Ishikawa (cell line): Measurements from ENCODE around the gene GALNT11.

Experiments used
- CEBPB ChIP-seq: IDR thresholded peaks from 2 replicates; pipeline ENCODE4 v1.6.1; 2012
- CREB1 ChIP-seq: IDR thresholded peaks from 2 replicates; pipeline ENCODE4 v1.6.1; 2012; ENCODE audit warnings: low read depth
- EGR1 ChIP-seq: IDR thresholded peaks from 2 replicates; pipeline ENCODE4 v1.6.1; 2012
- EP300 ChIP-seq: IDR thresholded peaks from 2 replicates; pipeline ENCODE4 v1.6.1; 2012; ENCODE audit warnings: borderline replicate concordance
- FOXM1 ChIP-seq: IDR thresholded peaks from 2 replicates; pipeline ENCODE4 v1.6.1; 2012; ENCODE audit warnings: low read depth, borderline replicate concordance
- MAX ChIP-seq: IDR thresholded peaks from 2 replicates; pipeline ENCODE4 v1.6.1; 2012
- NFIC ChIP-seq: IDR thresholded peaks from 2 replicates; pipeline ENCODE4 v1.6.1; 2012
- RAD21 ChIP-seq: IDR thresholded peaks from 2 replicates; pipeline ENCODE4 v1.6.1; 2012; ENCODE audit warnings: low read depth
- REST ChIP-seq: IDR thresholded peaks from 2 replicates; pipeline ENCODE4 v1.6.1; 2012; ENCODE audit warnings: low read depth, mild to moderate bottlenecking
- TAF1 ChIP-seq: IDR thresholded peaks from 2 replicates; pipeline ENCODE4 v1.6.1; 2012; ENCODE audit warnings: low read depth, mild to moderate bottlenecking
- TCF12 ChIP-seq: IDR thresholded peaks from 2 replicates; pipeline ENCODE4 v1.6.1; 2012; ENCODE audit warnings: low read depth
- TEAD4 ChIP-seq: IDR thresholded peaks from 2 replicates; pipeline ENCODE4 v1.6.1; 2012
- YY1 ChIP-seq: IDR thresholded peaks from 2 replicates; pipeline ENCODE4 v1.6.1; 2012; ENCODE audit warnings: low read depth
- ZBTB7A ChIP-seq: IDR thresholded peaks from 2 replicates; pipeline ENCODE4 v1.6.1; 2012; ENCODE audit warnings: low read depth
- TF ChIP-seq, protein P1 (sequence below): IDR thresholded peaks from 2 replicates; pipeline ENCODE4 v1.6.1; 2012

The GALNT11 gene

GRCh38 chr7:152121432-152121831 is 96.0 kb downstream of the GALNT11 start:
- TF ChIP-seq FOXM1 (no peak), MAX (no peak), TEAD4 (no peak)
- TF ChIP-seq, protein P1, sequence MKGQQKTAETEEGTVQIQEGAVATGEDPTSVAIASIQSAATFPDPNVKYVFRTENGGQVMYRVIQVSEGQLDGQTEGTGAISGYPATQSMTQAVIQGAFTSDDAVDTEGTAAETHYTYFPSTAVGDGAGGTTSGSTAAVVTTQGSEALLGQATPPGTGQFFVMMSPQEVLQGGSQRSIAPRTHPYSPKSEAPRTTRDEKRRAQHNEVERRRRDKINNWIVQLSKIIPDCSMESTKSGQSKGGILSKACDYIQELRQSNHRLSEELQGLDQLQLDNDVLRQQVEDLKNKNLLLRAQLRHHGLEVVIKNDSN, result no peak

DNA sequence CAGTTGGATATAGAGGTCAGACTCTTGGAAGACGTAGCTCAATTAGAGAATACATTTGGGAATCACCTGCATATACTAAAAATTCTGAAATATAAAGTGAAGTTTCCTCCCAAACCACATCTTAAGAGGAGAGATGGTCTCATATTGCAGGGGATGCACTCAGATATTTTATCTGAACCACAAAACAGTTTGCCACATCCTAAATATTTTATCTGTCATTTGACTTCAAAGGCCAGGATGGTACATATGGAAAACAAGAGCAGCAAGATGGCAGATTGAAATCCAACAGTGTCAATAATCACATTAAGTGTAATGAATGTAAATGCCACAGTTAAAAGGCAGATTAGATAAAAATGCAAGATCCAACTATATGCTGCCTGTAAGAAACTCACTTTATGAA is 97.1 kb downstream of the GALNT11 start:
- TF ChIP-seq MAX, result no peak
- no peak for TF ChIP-seq ZBTB7A
- TF ChIP-seq EGR1, result no peak
- TF ChIP-seq REST, result no peak
- TF ChIP-seq TAF1, result no peak
- no peak for TF ChIP-seq NFIC
- TF ChIP-seq TCF12, result no peak
- TF ChIP-seq, protein P1, result no peak
- no peak for TF ChIP-seq RAD21
- no peak for TF ChIP-seq YY1
- TF ChIP-seq TEAD4, result no peak
- no peak for TF ChIP-seq EP300
- no peak for TF ChIP-seq CREB1
- TF ChIP-seq FOXM1, result no peak
- TF ChIP-seq CEBPB, result no peak

DNA sequence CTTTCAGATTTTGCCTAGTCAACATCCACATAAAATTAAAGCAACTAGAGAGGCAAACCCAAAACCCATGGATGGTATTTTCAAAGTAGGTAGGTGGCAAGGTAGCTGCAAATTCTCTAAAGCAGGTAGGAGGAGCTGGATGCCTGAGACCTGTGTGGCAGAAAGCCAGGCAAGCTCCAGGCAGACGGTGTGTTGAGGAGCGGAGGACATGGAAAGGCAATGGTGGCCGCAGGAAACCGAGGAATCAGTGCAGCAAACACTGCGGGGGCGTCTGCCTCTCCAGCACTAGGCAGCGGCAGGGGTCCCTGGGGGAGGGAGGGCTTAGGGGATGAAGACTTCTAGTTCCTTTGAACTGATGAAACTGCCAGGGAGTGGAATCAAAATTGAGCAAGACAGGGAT is 101.3 kb downstream of the GALNT11 start:
- TF ChIP-seq TAF1 (no peak), CEBPB (no peak), CREB1 (no peak), REST (no peak)
- TF ChIP-seq, protein P1, result no peak

- TF ChIP-seq ZBTB7A (no peak), EP300 (no peak), TEAD4 (no peak), MAX (no peak), TAF1 (no peak), YY1 (no peak), EGR1 (no peak), RAD21 (no peak), CREB1 (no peak), NFIC (no peak), TCF12 (no peak), REST (no peak), CEBPB (no peak), FOXM1 (no peak)
- TF ChIP-seq, protein P1, result no peak
Measured at GRCh38 chr7:152127229-152127628, 101.8 kb downstream of the GALNT11 start.
